SK-N-SH (cell line): ENCODE results near the gene PTPRK. TPM values are rescaled to one million over a fixed set of nuclear protein-coding genes. Genes with fewer than 3 reads are reported as not detected.

Experiments used
- CTCF ChIA-PET: fragments of 300-600, 350-600 bp; formaldehyde crosslinking; extraction: SDS; loops from one replicate; lab custom pipeline; 2021; lab: Yijun Ruan, JAX
- POLR2A ChIA-PET: fragments of 350-600 bp; sonication (Branson Sonifier 250); formaldehyde crosslinking; extraction: SDS; loops from one replicate; lab custom pipeline; 2020; ENCODE audit warnings: antibody characterized with exemption, inconsistent platforms; lab: Yijun Ruan, JAX
- DNase-seq: peaks from one replicate; pipeline ENCODE4 v3.0.0; 2012
- H2AFZ ChIP-seq: fragments of 200-600 bp; sonication (generic); 2 replicates; pipeline ENCODE4 v1.8.1; 2016; ENCODE audit warnings: antibody characterized with exemption, mild to moderate bottlenecking, low read depth
- H3F3A ChIP-seq: fragments of 200-600 bp; sonication (generic); replicated peaks from 2 replicates; pipeline ENCODE3; 2016; ENCODE audit warnings: antibody characterized with exemption, mild to moderate bottlenecking; ENCODE audit not compliant: insufficient read depth
- H3K27ac ChIP-seq, 2 experiments: fragments of 200-500 bp in 1 of 2; fragments of 200-600 bp in 1 of 2; sonication (Bioruptor generic) in 1 of 2; sonication (generic), shearing (Covaris generic) in 1 of 2; 2 replicates each; pipeline versions ENCODE4 v1.5.1 to v1.6.1; 2014 to 2016; ENCODE audit warnings: low read depth in 2 of 2, inconsistent platforms in 1 of 2, low read length in 1 of 2, mild to moderate bottlenecking in 1 of 2, mixed read lengths in 1 of 2
- H3K27me3 ChIP-seq: fragments of 200-600 bp; sonication (generic), shearing (Covaris generic); 2 replicates; pipeline ENCODE4 v1.6.1; 2016; ENCODE audit warnings: mixed run types; ENCODE audit not compliant: insufficient read depth
- H3K36me3 ChIP-seq, 2 experiments: fragments of 200-500 bp in 1 of 2; fragments of 200-600 bp in 1 of 2; sonication (Bioruptor generic) in 1 of 2; sonication (generic) in 1 of 2; replicated peaks in 1 of 2; 2 replicates each; pipeline versions ENCODE3 to v1.5.1; 2014 to 2016; ENCODE audit warnings: low read length in 1 of 2, mild to moderate bottlenecking in 1 of 2; ENCODE audit not compliant: insufficient read depth in 2 of 2, control insufficient read depth in 1 of 2
- H3K4me1 ChIP-seq, 2 experiments: fragments of 200-500 bp in 1 of 2; fragments of 200-600 bp in 1 of 2; sonication (Bioruptor generic) in 1 of 2; sonication (generic), shearing (Covaris generic) in 1 of 2; 2 replicates each; pipeline versions ENCODE4 v1.5.1 to v1.6.1; 2014 to 2016; ENCODE audit warnings: low read depth in 1 of 2, low read length in 1 of 2, mixed run types in 1 of 2; ENCODE audit not compliant: insufficient read depth in 2 of 2, control insufficient read depth in 1 of 2
- H3K4me2 ChIP-seq: fragments of 200-600 bp; sonication (generic), shearing (Covaris generic); 2 replicates; pipeline ENCODE4 v1.6.1; 2017; ENCODE audit warnings: mixed run types
- H3K4me3 ChIP-seq, 2 experiments: fragments of 200-500 bp in 1 of 2; fragments of 200-600 bp in 1 of 2; sonication (Bioruptor generic) in 1 of 2; sonication (generic), shearing (Covaris generic) in 1 of 2; 2 replicates each; pipeline versions ENCODE4 v1.5.1 to v1.8.1; 2014 to 2016; ENCODE audit warnings: low read depth in 2 of 2, inconsistent platforms in 1 of 2, low read length in 1 of 2, mild to moderate bottlenecking in 1 of 2, mixed read lengths in 1 of 2, moderate library complexity in 1 of 2
- H3K79me2 ChIP-seq: fragments of 200-600 bp; sonication (generic); 2 replicates; pipeline ENCODE4 v1.8.1; 2017; ENCODE audit warnings: mild to moderate bottlenecking; ENCODE audit not compliant: insufficient read depth
- H3K9ac ChIP-seq: fragments of 200-600 bp; sonication (generic); 2 replicates; pipeline ENCODE4 v1.6.1; 2017; ENCODE audit warnings: mixed run types
- H3K9me2 ChIP-seq: fragments of 200-600 bp; sonication (generic); 2 replicates; pipeline ENCODE4 v1.6.1; 2017; ENCODE audit warnings: mixed run types
- H3K9me3 ChIP-seq: fragments of 200-600 bp; sonication (generic); 2 replicates; pipeline ENCODE4 v1.6.1; 2017; ENCODE audit warnings: mixed run types, mild to moderate bottlenecking, moderate library complexity
- H4K20me1 ChIP-seq: fragments of 200-600 bp; sonication (generic); 2 replicates; pipeline ENCODE4 v1.6.1; 2017; ENCODE audit warnings: mild to moderate bottlenecking, mixed run types; ENCODE audit not compliant: insufficient read depth
- CHD2 ChIP-seq: fragments of 150-350 bp; IDR thresholded peaks from 2 replicates; pipeline ENCODE4 v1.6.1; 2018; ENCODE audit warnings: low read length; ENCODE audit not compliant: partially characterized antibody
- FOSL2 ChIP-seq: IDR thresholded peaks from 2 replicates; pipeline ENCODE4 v1.4.0; 2012; ENCODE audit warnings: low read depth, mild to moderate bottlenecking, moderate library complexity, borderline replicate concordance
- FOXJ3 ChIP-seq: sonication (generic); formaldehyde crosslinking; IDR thresholded peaks from 2 replicates; pipeline ENCODE4 v1.5.1; 2020; ENCODE audit warnings: mild to moderate bottlenecking, missing genetic modification reagents
- GABPA ChIP-seq: IDR thresholded peaks from 2 replicates; pipeline ENCODE4 v1.4.0; 2012; ENCODE audit warnings: low read depth, mild to moderate bottlenecking
- JUND ChIP-seq: IDR thresholded peaks from 2 replicates; pipeline ENCODE4 v1.4.0; 2012
- POLR2AphosphoS5 ChIP-seq: IDR thresholded peaks from 2 replicates; pipeline ENCODE4 v1.6.1; 2012; ENCODE audit warnings: low read depth, low read length
- RAD21 ChIP-seq: IDR thresholded peaks from 2 replicates; pipeline ENCODE4 v1.6.1; 2012; ENCODE audit warnings: mild to moderate bottlenecking, low read length
- RCOR1 ChIP-seq: fragments of 150-350 bp; IDR thresholded peaks from 2 replicates; pipeline ENCODE4 v1.6.1; 2017; ENCODE audit warnings: antibody characterized with exemption, low read length
- REST ChIP-seq: IDR thresholded peaks from 2 replicates; pipeline ENCODE4 v1.6.1; 2012; ENCODE audit warnings: mild to moderate bottlenecking, low read depth, low read length, moderate library complexity
- SIN3A ChIP-seq: IDR thresholded peaks from 2 replicates; pipeline ENCODE4 v1.6.1; 2012; ENCODE audit warnings: low read depth, mild to moderate bottlenecking, low read length, moderate library complexity, borderline replicate concordance
- SMC3 ChIP-seq: IDR thresholded peaks from 2 replicates; pipeline ENCODE4 v1.6.1; 2012; ENCODE audit warnings: low read depth, low read length, improper control_type of control experiment
- TCF12 ChIP-seq: IDR thresholded peaks from 2 replicates; pipeline ENCODE4 v1.4.0; 2012
- TEAD4 ChIP-seq: IDR thresholded peaks from 2 replicates; pipeline ENCODE4 v1.4.0; 2012; ENCODE audit warnings: mild to moderate bottlenecking, borderline replicate concordance; ENCODE audit not compliant: insufficient read depth
- USF2 ChIP-seq: fragments of 150-350 bp; IDR thresholded peaks from 2 replicates; pipeline ENCODE4 v1.6.1; 2017; ENCODE audit warnings: antibody characterized with exemption, low read length, low read depth, borderline replicate concordance
- YY1 ChIP-seq: IDR thresholded peaks from 2 replicates; pipeline ENCODE4 v1.4.0; 2012; ENCODE audit warnings: low read depth, mild to moderate bottlenecking
- WGBS: methylation state at CpG from one replicate; pipeline ENCODE4 v1.1.6; 2017; ENCODE audit warnings: low lambda C conversion rate; 5-methylcytosine and 5-hydroxymethylcytosine counted together
- polyA plus RNA-seq, 3 experiments: library from polyadenylated mRNA; depleted of rRNA; stranded (reverse); fragments of >200 nt; gene quantifications; 2 replicates each; pipeline ENCODE4 v1.2.3, GENCODE V29; 2012
- TF ChIP-seq, protein P1 (sequence below): IDR thresholded peaks from 2 replicates; pipeline ENCODE4 v1.4.0; 2012; ENCODE audit warnings: low read depth, borderline replicate concordance
- TF ChIP-seq, protein P2 (sequence below): fragments of 200-600 bp; sonication (generic); IDR thresholded peaks from 2 replicates; pipeline ENCODE4 v1.6.1; 2017; ENCODE audit warnings: antibody characterized with exemption, mild to moderate bottlenecking, moderate library complexity

PTPRK gene
- polyA plus RNA-seq, 1 of the 3 experiments (the other 2 are of a cell fraction), result 9.5 TPM

GRCh38 chr6:128000363-128000762 is 520.0 kb downstream of the PTPRK start:
- Histone ChIP-seq H4K20me1 (no peaks in the 10 kb centered on the region), H3F3A (no peaks in the 10 kb centered on the region), H3K9me3 (no peaks in the 10 kb centered on the region), H3K27me3 (no peaks in the 10 kb centered on the region), H3K9ac (no peak overlapping the region), H3K79me2 (no peaks in the 10 kb centered on the region), H3K36me3 (peaks cover 0 to 12% of the 10 kb centered on the region in 2 experiments), H3K9me2 (no peaks in the 10 kb centered on the region), H3K27ac (no peak overlapping the region), H3K4me1 (no peaks in the 10 kb centered on the region), H3K4me2 (no peak overlapping the region), H2AFZ (no peak overlapping the region), H3K4me3 (no peak overlapping the region)
- ChIA-PET POLR2A (no interaction called here), CTCF (no interaction called here)
- 86% methylated on average over 2 of the region's 2 CpGs for WGBS
- TF ChIP-seq RAD21 (no peak), SIN3A (no peak), YY1 (no peak), USF2 (no peak), REST (no peak), JUND (no peak), FOXJ3 (CRISPR knock-in tag) (no peak), GABPA (no peak), POLR2AphosphoS5 (no peak), FOSL2 (no peak), RCOR1 (no peak), CHD2 (no peak), SMC3 (no peak), TCF12 (no peak), TEAD4 (no peak)
- TF ChIP-seq, protein P1, sequence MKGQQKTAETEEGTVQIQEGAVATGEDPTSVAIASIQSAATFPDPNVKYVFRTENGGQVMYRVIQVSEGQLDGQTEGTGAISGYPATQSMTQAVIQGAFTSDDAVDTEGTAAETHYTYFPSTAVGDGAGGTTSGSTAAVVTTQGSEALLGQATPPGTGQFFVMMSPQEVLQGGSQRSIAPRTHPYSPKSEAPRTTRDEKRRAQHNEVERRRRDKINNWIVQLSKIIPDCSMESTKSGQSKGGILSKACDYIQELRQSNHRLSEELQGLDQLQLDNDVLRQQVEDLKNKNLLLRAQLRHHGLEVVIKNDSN, result no peak
- TF ChIP-seq, protein P2, sequence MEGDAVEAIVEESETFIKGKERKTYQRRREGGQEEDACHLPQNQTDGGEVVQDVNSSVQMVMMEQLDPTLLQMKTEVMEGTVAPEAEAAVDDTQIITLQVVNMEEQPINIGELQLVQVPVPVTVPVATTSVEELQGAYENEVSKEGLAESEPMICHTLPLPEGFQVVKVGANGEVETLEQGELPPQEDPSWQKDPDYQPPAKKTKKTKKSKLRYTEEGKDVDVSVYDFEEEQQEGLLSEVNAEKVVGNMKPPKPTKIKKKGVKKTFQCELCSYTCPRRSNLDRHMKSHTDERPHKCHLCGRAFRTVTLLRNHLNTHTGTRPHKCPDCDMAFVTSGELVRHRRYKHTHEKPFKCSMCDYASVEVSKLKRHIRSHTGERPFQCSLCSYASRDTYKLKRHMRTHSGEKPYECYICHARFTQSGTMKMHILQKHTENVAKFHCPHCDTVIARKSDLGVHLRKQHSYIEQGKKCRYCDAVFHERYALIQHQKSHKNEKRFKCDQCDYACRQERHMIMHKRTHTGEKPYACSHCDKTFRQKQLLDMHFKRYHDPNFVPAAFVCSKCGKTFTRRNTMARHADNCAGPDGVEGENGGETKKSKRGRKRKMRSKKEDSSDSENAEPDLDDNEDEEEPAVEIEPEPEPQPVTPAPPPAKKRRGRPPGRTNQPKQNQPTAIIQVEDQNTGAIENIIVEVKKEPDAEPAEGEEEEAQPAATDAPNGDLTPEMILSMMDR, result no peak
- DNase-seq, result no peak
